Natural killer cell (primary cell): ENCODE data around the gene ARMC9. TPM values are rescaled to one million over a fixed set of nuclear protein-coding genes. Genes with fewer than 3 reads are reported as not detected.

Experiments used
- ATAC-seq, 3 donors: fragments of 150-1000 bp in 2 of 3; fragments of 200-7000 bp in 1 of 3; cut with Tn5 transposase; 1 replicate in 1 of 3; 2 replicates in 2 of 3; pipeline ENCODE4 v1.10.0; 2021; ENCODE audit warnings: mild to moderate bottlenecking in 2 of 3, moderate library complexity in 2 of 3
- DNase-seq, 2 donors: peaks; one replicate each; pipeline versions ENCODE4 v3.0.0 to v3.0.0-alpha.2; 2013 to 2021; ENCODE audit warnings: mixed read lengths in 1 of 2
- H3K27ac ChIP-seq: one replicate; pipeline ENCODE4 v1.5.1; 2013; ENCODE audit warnings: mild to moderate bottlenecking, low read length
- H3K27me3 ChIP-seq: one replicate; pipeline ENCODE4 v1.6.1; 2013; ENCODE audit warnings: low read length; ENCODE audit not compliant: control insufficient read depth, insufficient read depth
- H3K36me3 ChIP-seq: one replicate; pipeline ENCODE4 v1.6.1; 2013; ENCODE audit warnings: low read length; ENCODE audit not compliant: control insufficient read depth, insufficient read depth
- H3K4me1 ChIP-seq: one replicate; pipeline ENCODE4 v1.6.1; 2013; ENCODE audit warnings: low read length; ENCODE audit not compliant: control insufficient read depth, insufficient read depth
- H3K4me3 ChIP-seq: one replicate; pipeline ENCODE4 v1.5.1; 2013; ENCODE audit warnings: low read length
- H3K9me3 ChIP-seq: one replicate; pipeline ENCODE4 v1.6.1; 2013; ENCODE audit warnings: low read length; ENCODE audit not compliant: control insufficient read depth, insufficient read depth
- H3K27ac Mint-ChIP-seq, 2 donors: one replicate each; pipeline ENCODE4 v1.8.0; 2022; ENCODE audit warnings: mild to moderate bottlenecking in 2 of 2, mixed read lengths in 2 of 2, moderate library complexity in 1 of 2
- H3K27me3 Mint-ChIP-seq, 2 donors: one replicate each; pipeline ENCODE4 v1.8.0; 2022; ENCODE audit warnings: low read depth in 2 of 2, mixed read lengths in 2 of 2
- H3K36me3 Mint-ChIP-seq: one replicate; pipeline ENCODE4 v1.8.0; 2022; ENCODE audit warnings: mixed read lengths
- H3K4me1 Mint-ChIP-seq, 2 donors: one replicate each; pipeline ENCODE4 v1.8.0; 2022; ENCODE audit warnings: mixed read lengths in 2 of 2
- H3K4me3 Mint-ChIP-seq: one replicate; pipeline ENCODE4 v1.8.0; 2022; ENCODE audit warnings: mild to moderate bottlenecking, moderate library complexity, mixed read lengths
- H3K9me3 Mint-ChIP-seq, 2 donors: one replicate each; pipeline ENCODE4 v1.8.0; 2022; ENCODE audit warnings: mixed read lengths in 2 of 2
- CTCF ChIP-seq: fragments of 200-600 bp; IDR thresholded peaks from one replicate; pipeline ENCODE4 v1.8.0; 2022; ENCODE audit warnings: antibody characterized with exemption
- WGBS: methylation state at CpG from one replicate; pipeline ENCODE4 v1.1.7; 2013; ENCODE audit warnings: missing lambda C conversion rate; ENCODE audit not compliant: insufficient coverage; 5-methylcytosine and 5-hydroxymethylcytosine counted together
- intact Hi-C: fragments of 100-400 bp; cut with micrococcal nuclease; formaldehyde crosslinking; loops from one replicate; pipeline ENCODE4 v1.14.2; 2022
- total RNA-seq, 4 donors: library from RNA; stranded (reverse); fragments of 120-200 nt in 1 of 4; gene quantifications; one replicate each; pipeline versions ENCODE4 v1.2.3 to v1.2.4, GENCODE V29; 2013 to 2022

Gene ARMC9
- total RNA-seq, 3 donors from 2014 or later (not counting 1 experiment from before 2014, with no cell fraction given), result 1.2 to 2.3 (median 2.0) TPM

GRCh38 chr2:231342061-231342711, 143.8 kb downstream of the ARMC9 start:
- no peak for TF ChIP-seq CTCF
- 84% methylated on average over 14 of the region's 14 CpGs for WGBS
- Histone ChIP-seq H3K4me1 (no peaks in the 10 kb centered on the region), H3K9me3 (no peaks in the 10 kb centered on the region), H3K27ac (no peak overlapping the region), H3K36me3 (no peaks in the 10 kb centered on the region), H3K27me3 (no peaks in the 10 kb centered on the region), H3K4me3 (no peak overlapping the region)
- peak overlapping the region in 1 of 2 donors; percentile 36 for H3K27ac Mint-ChIP-seq
- no peaks in the 10 kb centered on the region for H3K36me3 Mint-ChIP-seq
- no peak overlapping the region for H3K4me3 Mint-ChIP-seq
- no peaks in the 10 kb centered on the region for H3K4me1 Mint-ChIP-seq
- H3K27me3 Mint-ChIP-seq, result no peaks in the 10 kb centered on the region
- intact Hi-C loops, result no loop called here
- no peaks in the 10 kb centered on the region for H3K9me3 Mint-ChIP-seq
- ATAC-seq (no peak), DNase-seq (no peak)

GRCh38 chr2:231343006-231343710, 144.7 kb downstream of the ARMC9 start:
- Mint-ChIP-seq H3K27ac (no peak overlapping the region), H3K27me3 (no peaks in the 10 kb centered on the region), H3K9me3 (no peaks in the 10 kb centered on the region), H3K4me1 (no peaks in the 10 kb centered on the region), H3K36me3 (no peaks in the 10 kb centered on the region), H3K4me3 (no peak overlapping the region)
- Histone ChIP-seq H3K27me3 (no peaks in the 10 kb centered on the region), H3K36me3 (no peaks in the 10 kb centered on the region), H3K4me1 (no peaks in the 10 kb centered on the region), H3K27ac (no peak overlapping the region), H3K9me3 (no peaks in the 10 kb centered on the region), H3K4me3 (no peak overlapping the region)
- no peak for DNase-seq
- ATAC-seq, result no peak
- WGBS, result 81% methylated on average over 3 of the region's 4 CpGs
- intact Hi-C loops, result no loop called here
- no peak for TF ChIP-seq CTCF

GRCh38 chr2:231343988-231344387, 145.6 kb downstream of the ARMC9 start:
- 100% methylated on average over 1 of the region's 3 CpGs for WGBS
- Histone ChIP-seq H3K36me3 (no peaks in the 10 kb centered on the region), H3K9me3 (no peaks in the 10 kb centered on the region), H3K4me1 (no peaks in the 10 kb centered on the region), H3K27ac (no peak overlapping the region), H3K27me3 (no peaks in the 10 kb centered on the region), H3K4me3 (no peak overlapping the region)
- no peak overlapping the region for H3K27ac Mint-ChIP-seq
- no peaks in the 10 kb centered on the region for H3K27me3 Mint-ChIP-seq
- no peaks in the 10 kb centered on the region for H3K36me3 Mint-ChIP-seq
- intact Hi-C loops, result no loop called here
- H3K4me1 Mint-ChIP-seq, result no peaks in the 10 kb centered on the region
- DNase-seq (no peak), ATAC-seq (no peak)
- H3K4me3 Mint-ChIP-seq, result no peak overlapping the region
- no peaks in the 10 kb centered on the region for H3K9me3 Mint-ChIP-seq
- no peak for TF ChIP-seq CTCF
